Mesothelial cell of epicardium (in vitro differentiated cells): ENCODE measurements around the gene ALG9. TPM values are rescaled to one million over a fixed set of nuclear protein-coding genes. Genes with fewer than 3 reads are reported as not detected.

Source experiments
- DNase-seq, 2 experiments: peaks; one replicate each; pipeline ENCODE4 v3.0.0; 2021; ENCODE audit warnings: low spot score in 2 of 2; ENCODE audit not compliant: unreplicated experiment in 2 of 2
- H3K27ac Mint-ChIP-seq: 2 replicates; pipeline ENCODE4 v1.8.0; 2021; ENCODE audit warnings: mixed read lengths
- H3K27me3 Mint-ChIP-seq: 2 replicates; pipeline ENCODE4 v1.8.0; 2021; ENCODE audit warnings: low read depth, mixed read lengths
- H3K36me3 Mint-ChIP-seq: 2 replicates; pipeline ENCODE4 v1.8.0; 2021; ENCODE audit warnings: mixed read lengths
- H3K4me1 Mint-ChIP-seq: 2 replicates; pipeline ENCODE4 v1.8.0; 2021; ENCODE audit warnings: mixed read lengths
- H3K4me3 Mint-ChIP-seq: 2 replicates; pipeline ENCODE4 v1.8.0; 2021; ENCODE audit warnings: mild to moderate bottlenecking, moderate library complexity, mixed read lengths
- H3K9me3 Mint-ChIP-seq: 2 replicates; pipeline ENCODE4 v1.8.0; 2021; ENCODE audit warnings: mixed read lengths
- CTCF ChIP-seq: fragments of 200-600 bp; sonication (generic); IDR thresholded peaks from one replicate; pipeline ENCODE4 v1.5.0; 2021; ENCODE audit warnings: antibody characterized with exemption; ENCODE audit not compliant: unreplicated experiment
- total RNA-seq: library from RNA; stranded (reverse); gene quantifications from 3 replicates; pipeline ENCODE4 v1.2.1, GENCODE V29; 2021

The ALG9 gene
- total RNA-seq, 1 donor from 2014 or later: 50.6 TPM

DNA sequence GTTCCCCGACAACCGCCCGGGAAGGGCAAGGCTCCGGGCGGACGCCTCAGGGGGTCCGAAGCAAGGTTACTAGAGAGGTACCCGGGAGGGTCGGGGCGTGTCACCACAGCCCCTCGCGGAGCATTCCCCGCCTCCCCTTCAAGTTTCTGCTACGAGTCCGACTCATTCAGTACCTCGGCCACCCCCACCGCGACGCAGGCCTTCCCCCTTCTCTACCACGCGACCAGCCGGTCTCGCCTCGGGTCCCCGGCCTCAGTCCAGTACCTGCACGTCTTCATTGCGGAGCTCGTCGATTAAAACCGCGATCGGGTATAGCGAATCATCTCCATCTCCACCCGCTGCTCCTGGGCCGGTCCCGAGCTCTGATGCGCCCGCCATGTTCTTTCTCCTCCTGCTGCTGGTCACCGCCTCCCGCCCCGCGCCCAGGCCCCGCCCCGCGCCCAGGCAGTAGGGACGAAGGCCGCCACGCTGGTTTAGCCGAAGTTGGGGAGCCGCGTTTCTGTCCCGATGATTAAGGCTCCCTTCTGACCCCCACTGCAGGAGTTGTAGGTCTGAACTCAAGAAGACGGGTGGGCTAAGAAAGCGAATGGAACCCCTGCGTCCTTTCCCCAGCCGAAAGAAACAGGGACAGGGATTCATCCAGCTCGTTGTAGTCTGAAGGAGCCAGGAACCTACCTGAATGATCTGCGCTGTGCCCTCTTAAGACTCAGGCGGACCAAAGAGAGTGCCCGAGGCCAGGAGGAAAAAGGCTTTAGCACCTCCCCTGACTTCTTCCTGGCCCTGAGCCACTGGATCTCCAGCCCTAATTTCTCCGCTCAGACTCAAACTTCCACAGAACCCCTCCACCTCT is 105.2 kb downstream of the ALG9 start, which contains the start of gene PPP2R1B:
PPP2R1B (minus strand) TSS at position 406 of the 850 bp plus-strand sequence; CDS start at position 378, 28 bp downstream.
- peak; percentile 57 to 79 for DNase-seq
- Mint-ChIP-seq H3K4me3 (peak within 1 kb of the TSS; percentile 100), H3K9me3 (no peaks in the 10 kb centered on the region), H3K27me3 (no peaks in the 10 kb centered on the region), H3K36me3 (peaks cover 17% of the 10 kb centered on the region), H3K27ac (peak within 1 kb of the TSS; percentile 99), H3K4me1 (peaks cover 26% of the 10 kb centered on the region)
- no peak for TF ChIP-seq CTCF

DNA sequence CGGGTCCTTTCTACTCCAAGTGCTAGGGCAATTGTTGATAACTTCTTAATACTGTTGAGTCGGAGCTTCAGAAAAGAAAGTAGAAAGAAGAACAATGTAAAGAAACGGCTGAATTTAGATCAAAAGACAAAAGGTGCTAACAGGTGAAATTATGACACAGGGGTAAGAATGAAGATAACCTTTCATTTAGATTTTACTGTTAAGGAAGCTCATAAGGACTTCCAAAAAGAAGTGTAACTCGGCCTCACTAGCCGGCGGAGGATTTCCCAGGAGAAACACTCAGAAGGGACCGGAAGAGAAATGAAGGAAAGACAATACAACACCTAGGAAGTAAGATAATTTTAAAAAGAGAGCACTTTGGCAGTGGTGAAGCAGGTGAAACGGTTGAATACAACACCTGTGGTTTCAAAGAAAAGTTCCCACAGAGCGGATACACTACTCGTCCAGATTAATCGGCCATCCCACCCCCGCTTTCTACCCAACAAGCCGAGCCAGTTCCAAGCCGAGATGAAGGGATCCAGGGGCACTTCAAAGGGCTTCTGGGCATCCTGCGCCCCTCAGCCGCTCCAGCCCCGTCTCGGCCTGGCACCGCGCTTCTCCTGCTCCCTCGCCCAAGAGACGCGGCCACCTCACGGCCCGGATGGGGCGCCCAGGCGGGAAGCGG is 105.9 kb downstream of the ALG9 start:
- H3K36me3 Mint-ChIP-seq: peaks cover 22% of the 10 kb centered on the region
- no peaks in the 10 kb centered on the region for H3K27me3 Mint-ChIP-seq
- H3K9me3 Mint-ChIP-seq: no peaks in the 10 kb centered on the region
- H3K27ac Mint-ChIP-seq: peak overlapping the region; percentile 99
- no peak for TF ChIP-seq CTCF
- peak overlapping the region; percentile 100 for H3K4me3 Mint-ChIP-seq
- peaks cover 23% of the 10 kb centered on the region for H3K4me1 Mint-ChIP-seq
- DNase-seq: no peak

- H3K4me3 Mint-ChIP-seq: peak overlapping the region; percentile 100
- no peak for TF ChIP-seq CTCF
- no peak for DNase-seq
- no peaks in the 10 kb centered on the region for H3K9me3 Mint-ChIP-seq
- no peaks in the 10 kb centered on the region for H3K27me3 Mint-ChIP-seq
- H3K36me3 Mint-ChIP-seq: peaks cover 26% of the 10 kb centered on the region
- H3K4me1 Mint-ChIP-seq: peaks cover 20% of the 10 kb centered on the region
- H3K27ac Mint-ChIP-seq: no peak overlapping the region
Observed at GRCh38 chr11:111764621-111765020, 106.8 kb downstream of the ALG9 start.

DNA sequence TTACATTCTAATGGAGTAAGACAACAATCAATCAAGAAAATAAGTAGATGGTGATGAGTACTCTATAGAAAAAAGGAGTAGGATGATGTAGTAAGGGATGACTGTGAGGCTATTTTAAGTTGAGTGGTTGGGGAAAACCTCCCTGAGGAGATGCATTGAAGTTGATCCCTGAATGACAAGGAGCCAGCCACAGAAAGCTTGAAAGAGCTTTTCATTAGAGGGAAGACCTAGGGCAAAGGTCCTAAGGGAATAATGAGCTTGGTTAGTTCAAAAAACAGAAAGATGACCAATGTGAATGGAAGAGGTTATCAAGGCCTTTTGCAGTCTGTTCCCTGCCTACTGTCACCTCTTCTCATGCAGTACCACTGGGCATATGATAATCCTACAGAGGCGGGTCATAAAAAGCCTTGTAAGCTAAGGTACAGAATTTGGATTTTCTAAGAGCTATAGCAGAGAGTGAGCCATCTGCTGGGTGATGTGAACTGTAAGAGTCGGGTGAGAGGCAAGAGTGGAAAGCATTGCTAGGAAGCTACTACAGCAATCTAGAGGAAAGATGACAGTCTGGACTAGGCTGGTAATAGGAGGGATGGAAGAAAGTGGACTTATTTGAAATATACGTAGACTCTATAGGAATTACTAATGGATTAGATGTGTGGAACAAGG is 108.3 kb downstream of the ALG9 start:
- DNase-seq: no peak
- H3K4me1 Mint-ChIP-seq: peaks cover 20% of the 10 kb centered on the region
- peaks cover 37% of the 10 kb centered on the region for H3K36me3 Mint-ChIP-seq
- H3K4me3 Mint-ChIP-seq: no peak overlapping the region
- H3K9me3 Mint-ChIP-seq: no peaks in the 10 kb centered on the region
- no peak overlapping the region for H3K27ac Mint-ChIP-seq
- no peak for TF ChIP-seq CTCF
- no peaks in the 10 kb centered on the region for H3K27me3 Mint-ChIP-seq

- H3K4me3 Mint-ChIP-seq: no peak overlapping the region
- DNase-seq: no peak
- no peaks in the 10 kb centered on the region for H3K27me3 Mint-ChIP-seq
- TF ChIP-seq CTCF: no peak
- peaks cover 40% of the 10 kb centered on the region for H3K36me3 Mint-ChIP-seq
- H3K9me3 Mint-ChIP-seq: no peaks in the 10 kb centered on the region
- H3K27ac Mint-ChIP-seq: no peak overlapping the region
- peaks cover 20% of the 10 kb centered on the region for H3K4me1 Mint-ChIP-seq
Observed at GRCh38 chr11:111762526-111762925, 108.9 kb downstream of the ALG9 start.
